Stimulated activated CD8-positive, alpha-beta memory T cell treated with anti-CD3 and anti-CD28 coated beads, Interleukin-15, amount 100 ng/mL, for 4 hours (primary cell): ENCODE results near the gene DKKL1.

Source experiments
- DNase-seq, 2 donors: peaks; one replicate each; pipeline ENCODE4 v3.0.0-alpha.2; 2020; ENCODE audit warnings: low read depth in 2 of 2

Gene DKKL1

DNA sequence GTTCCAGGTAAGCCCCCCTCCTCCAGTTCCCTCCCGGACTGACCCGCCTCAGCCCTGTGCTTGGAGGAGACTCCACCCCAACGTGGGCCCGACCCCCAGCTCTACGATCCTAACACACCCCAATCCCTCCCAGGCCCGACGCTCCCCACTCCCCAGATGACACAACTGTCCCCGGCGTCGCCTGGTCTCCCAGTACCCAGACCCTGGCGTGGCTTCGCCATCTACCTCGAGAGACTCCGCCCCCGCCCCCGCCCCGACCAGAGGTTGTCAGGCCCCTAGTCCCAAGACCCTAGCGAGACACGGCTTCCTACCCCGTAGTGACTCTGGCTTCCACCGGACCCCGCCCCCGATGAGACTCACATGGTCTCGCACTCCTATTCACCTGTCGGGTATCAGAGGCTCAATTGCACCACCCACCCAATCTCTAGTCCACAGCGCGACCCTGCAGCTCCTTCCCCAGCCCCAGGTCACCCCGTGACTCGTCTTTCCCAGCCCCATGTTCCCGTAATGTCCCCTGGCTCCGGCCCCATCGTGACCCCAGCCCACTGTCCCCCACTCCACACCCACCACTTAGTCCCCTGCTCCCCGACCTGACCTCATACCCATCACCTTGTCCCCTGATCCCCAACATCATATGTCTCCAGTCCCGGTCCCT is 25.5 kb upstream of the DKKL1 start:
- no peak for DNase-seq

- no peak for DNase-seq
Measured at GRCh38 chr19:49338691-49339300, 24.9 kb upstream of the DKKL1 start.

GRCh38 chr19:49339301-49340068 is 24.2 kb upstream of the DKKL1 start:
- no peak for DNase-seq

GRCh38 chr19:49340069-49340864 is 23.4 kb upstream of the DKKL1 start:
- DNase-seq: no peak

DNA sequence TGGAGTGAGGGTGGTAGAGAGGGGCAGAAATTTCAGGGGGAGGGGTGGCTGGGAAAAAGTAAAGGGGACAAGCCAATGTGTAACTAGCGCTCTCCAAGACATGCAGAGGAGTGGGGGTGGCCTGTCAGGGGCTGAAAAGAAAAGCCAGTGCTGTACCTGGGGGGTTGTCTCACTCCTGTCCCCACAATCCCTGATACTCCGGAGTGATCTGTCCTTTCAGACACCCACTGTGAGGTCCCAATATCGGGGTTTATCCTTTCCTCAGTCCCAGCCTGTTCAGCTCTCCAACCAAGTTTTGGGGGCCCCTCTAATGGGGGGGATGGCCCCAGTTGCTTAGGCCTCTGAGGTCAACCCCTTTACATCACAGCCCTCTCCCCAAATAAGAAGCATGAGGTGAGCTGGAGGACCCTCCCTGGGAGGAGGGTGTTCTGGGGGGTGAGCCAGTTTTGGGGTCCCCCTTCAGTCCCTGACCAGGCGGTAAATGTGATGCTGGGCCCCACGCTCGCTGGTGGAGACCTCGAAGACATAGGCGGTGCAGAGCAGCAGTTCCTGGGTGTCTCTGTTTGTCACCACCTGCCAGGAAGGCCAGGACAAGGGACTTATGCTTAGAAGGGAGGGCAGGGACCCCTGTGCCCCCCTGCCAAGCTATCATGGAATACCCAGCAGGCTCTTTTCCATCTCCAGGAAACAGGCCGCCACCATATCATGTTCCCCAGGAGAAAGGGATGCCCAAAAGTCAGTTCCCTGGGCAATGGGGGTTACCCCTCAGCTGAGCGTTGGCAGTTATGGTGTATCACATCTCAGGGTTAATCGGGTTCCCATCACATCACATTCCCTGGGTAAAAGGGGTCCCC is 22.6 kb upstream of the DKKL1 start:
- no peak for DNase-seq

DNA sequence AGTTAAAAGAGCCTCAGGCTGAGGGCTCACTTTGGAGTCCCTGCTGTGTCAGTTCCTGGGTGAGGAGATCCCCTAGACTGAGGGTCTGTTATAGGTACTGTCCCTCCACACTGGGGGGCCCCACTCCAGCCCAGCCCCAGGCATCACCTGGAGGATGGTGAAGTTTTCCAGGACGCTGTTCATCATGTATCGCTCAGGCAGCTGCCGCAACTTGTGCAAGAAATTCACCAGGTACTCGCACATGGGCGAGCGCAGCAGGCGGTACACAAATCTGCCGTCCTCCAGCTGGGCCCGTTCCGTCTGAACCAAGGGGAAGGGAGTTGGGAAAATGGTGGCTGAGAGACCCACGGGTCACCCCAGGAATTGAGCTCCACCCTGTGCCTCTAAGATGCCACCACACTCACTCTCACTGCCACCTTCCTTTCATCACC is 21.4 kb upstream of the DKKL1 start:
- DNase-seq: no peak

GRCh38 chr19:49343123-49343522 is 20.6 kb upstream of the DKKL1 start:
- no peak for DNase-seq

- no peak for DNase-seq
Measured at GRCh38 chr19:49344505-49345423, 18.9 kb upstream of the DKKL1 start.

GRCh38 chr19:49347191-49347590 is 16.5 kb upstream of the DKKL1 start:
- no peak for DNase-seq

DNA sequence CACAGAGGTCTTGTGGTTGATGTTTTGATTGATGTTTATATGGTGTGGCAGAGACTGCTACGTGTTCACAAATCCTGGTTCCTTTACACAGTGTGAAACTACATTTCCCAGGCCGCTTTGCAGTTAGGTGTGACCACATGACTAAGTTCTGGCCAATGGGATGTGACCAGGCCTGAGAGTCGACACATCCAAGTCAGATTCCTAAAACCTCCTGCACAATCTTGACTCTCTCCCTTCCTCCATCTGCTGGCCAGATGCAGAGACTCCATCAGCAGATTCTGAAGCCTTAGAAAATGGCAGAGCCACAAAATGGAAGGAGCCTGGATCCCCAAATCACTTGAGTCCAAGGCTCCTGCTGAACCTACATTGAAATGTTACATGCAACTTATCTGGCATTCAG is 15.8 kb upstream of the DKKL1 start:
- DNase-seq: no peak

GRCh38 chr19:49348305-49349189 is 15.1 kb upstream of the DKKL1 start:
- DNase-seq: no peak

DNA sequence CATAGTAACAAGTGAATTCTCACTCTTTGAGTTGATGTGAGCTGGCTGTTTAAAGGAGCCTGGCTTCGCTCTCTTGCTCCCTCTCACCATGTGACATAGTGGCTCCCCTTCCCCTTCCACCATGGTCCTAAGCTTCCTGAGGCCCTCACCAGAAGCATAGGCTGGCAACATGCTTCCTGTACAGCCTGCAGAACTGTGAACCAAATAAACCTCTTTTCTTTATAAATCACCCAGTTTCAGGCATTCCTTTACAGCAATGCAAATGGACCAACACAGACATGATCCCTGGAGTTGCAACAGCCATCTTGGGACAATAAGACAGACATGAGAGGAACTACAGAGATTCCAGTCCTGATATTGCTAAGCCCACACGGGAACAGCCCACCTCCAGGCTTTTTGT is 14.1 kb upstream of the DKKL1 start:
- DNase-seq: no peak

- DNase-seq: no peak
Measured at GRCh38 chr19:49355909-49356353, 7.7 kb upstream of the DKKL1 start.

GRCh38 chr19:49356382-49356781 is 7.3 kb upstream of the DKKL1 start:
- no peak for DNase-seq

DNA sequence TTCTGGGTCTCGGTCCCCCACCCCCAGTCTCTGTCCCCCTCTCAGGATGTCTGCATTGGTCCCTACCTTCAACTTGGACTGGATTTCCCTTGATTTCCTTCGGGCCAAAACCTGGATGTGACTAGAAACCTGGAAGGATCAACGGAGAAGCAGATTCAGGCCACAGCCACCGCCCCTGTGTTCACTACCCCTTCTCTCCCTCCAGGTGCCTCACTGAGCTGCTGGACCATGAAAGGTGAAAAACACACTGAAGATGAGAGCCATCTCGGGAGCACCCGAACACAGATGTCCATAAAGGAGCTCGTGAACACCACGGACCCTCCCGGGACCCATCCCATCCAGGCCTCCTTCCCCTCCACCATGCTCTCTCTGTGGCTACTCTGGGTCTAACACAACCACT is 6.5 kb upstream of the DKKL1 start:
- no peak for DNase-seq

DNA sequence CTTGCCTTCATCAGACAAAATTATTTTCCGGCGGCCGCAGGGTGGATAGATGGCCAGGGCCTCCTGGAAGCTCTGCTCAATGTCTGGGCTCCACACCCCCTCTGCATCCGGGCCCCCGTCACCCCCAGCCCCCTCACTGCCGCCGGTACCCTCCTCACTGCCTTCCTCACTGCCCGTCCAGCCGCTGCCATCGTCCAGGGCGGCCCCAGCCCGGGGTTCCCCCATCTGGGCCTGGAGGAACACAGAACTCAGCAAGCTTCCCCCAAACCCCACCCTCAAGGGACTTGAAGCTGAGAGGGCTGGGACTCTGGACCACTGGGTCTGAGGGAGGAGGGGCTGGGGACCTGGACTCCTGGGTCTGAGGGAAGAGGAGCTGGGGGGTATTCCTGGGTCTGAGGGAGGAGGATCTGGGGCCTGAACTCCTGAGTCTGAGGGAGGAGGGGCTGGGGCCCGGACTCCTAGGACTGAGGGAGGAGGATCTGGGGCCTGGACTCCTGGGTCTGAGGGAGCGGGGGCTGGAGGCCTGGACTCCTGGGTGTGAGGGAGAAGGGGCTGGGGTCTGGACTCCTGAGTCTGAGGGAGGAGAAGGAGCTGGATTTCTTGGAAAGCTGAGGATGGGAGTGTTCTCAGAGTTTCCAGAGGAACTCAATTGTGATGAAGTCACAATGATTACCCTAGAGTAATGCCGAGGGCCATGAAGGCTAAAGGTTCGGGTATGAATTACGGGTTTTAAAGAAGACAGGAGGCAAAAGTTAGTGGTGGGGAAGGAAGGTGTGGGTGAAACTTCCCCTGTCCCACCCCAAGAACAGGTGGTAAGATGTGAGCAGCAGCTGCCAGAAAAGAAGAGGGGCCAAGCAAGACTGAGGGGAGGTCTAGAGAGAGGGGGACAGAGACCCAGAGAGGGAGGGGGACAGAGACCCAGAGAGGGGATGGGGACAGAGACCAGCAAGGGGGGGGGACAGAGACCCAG is 3.5 kb upstream of the DKKL1 start:
- DNase-seq: no peak

DNA sequence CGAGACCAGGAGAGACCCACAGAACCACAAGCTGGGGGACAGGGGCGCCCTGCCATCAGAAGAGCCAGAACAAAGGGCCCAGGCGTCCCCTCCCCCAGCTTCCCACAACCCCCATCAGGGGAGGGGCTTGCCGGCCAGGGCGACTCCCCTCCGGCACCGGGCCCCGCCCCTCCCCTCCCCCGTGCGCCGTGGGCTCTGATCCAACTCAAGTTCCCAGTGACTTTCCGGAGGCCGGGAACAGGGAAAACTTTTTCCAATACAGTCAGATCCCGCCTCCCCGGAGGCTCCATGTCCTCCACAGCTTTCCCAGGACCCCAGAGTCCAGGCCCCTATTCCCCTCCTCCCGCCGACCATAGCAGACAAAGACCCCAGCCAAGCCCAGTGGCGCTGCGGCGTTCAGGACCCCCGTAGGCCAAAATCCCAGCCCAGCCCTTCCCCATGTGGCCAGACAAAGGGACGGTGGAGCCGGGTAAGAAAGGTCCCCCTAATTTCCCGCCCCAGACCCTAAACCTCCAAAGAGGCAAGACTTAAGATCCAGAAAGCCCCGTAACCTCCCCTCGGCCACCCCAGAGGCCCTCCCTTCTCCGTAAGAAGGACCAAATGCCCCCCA is 2.1 kb upstream of the DKKL1 start:
- no peak for DNase-seq
